Liver (tissue), 9 donors: ENCODE data around the gene CDH18. TPM values are rescaled to one million over a fixed set of nuclear protein-coding genes. Genes with fewer than 3 reads are reported as not detected.

ENCODE experiments used
- DNase-seq: peaks from one replicate; pipeline ENCODE4 v3.0.0-alpha.2; 2017; ENCODE audit warnings: low spot score
- H3K27ac ChIP-seq, 2 donors: one replicate each; pipeline ENCODE4 v1.7.0; 2013; ENCODE audit warnings: inconsistent platforms in 2 of 2, low read length in 2 of 2, control low read depth in 1 of 2, low read depth in 1 of 2, mild to moderate bottlenecking in 1 of 2
- H3K27me3 ChIP-seq, 4 donors: one replicate each; pipeline versions ENCODE4 v1.6.1 to v1.7.0; 2013; ENCODE audit warnings: low read length in 3 of 4, inconsistent platforms in 1 of 4, mild to moderate bottlenecking in 1 of 4, moderate library complexity in 1 of 4; ENCODE audit not compliant: control insufficient read depth in 4 of 4, insufficient read depth in 4 of 4
- H3K36me3 ChIP-seq, 4 donors: one replicate each; pipeline versions ENCODE4 v1.6.1 to v1.7.0; 2013; ENCODE audit warnings: low read length in 3 of 4, mild to moderate bottlenecking in 3 of 4, low read depth in 1 of 4, moderate library complexity in 1 of 4; ENCODE audit not compliant: control insufficient read depth in 4 of 4, insufficient read depth in 3 of 4
- H3K4me1 ChIP-seq, 4 donors: one replicate each; pipeline versions ENCODE4 v1.6.1 to v1.7.0; 2013; ENCODE audit warnings: low read length in 3 of 4, mild to moderate bottlenecking in 3 of 4, moderate library complexity in 1 of 4; ENCODE audit not compliant: control insufficient read depth in 4 of 4, insufficient read depth in 4 of 4
- H3K4me3 ChIP-seq, 3 donors: one replicate each; pipeline versions ENCODE4 v1.6.1 to v1.7.0; 2013; ENCODE audit warnings: low read length in 3 of 3, control low read depth in 1 of 3, low read depth in 1 of 3, mild to moderate bottlenecking in 1 of 3
- H3K9ac ChIP-seq, 2 donors: one replicate each; pipeline ENCODE4 v1.7.0; 2013; ENCODE audit warnings: low read length in 2 of 2, mild to moderate bottlenecking in 2 of 2, moderate library complexity in 2 of 2, control low read depth in 1 of 2, low read depth in 1 of 2
- H3K9me3 ChIP-seq, 4 donors: one replicate each; pipeline versions ENCODE4 v1.6.1 to v1.7.0; 2013; ENCODE audit warnings: low read length in 3 of 4; ENCODE audit not compliant: control insufficient read depth in 4 of 4
- ATF3 ChIP-seq: IDR thresholded peaks from 2 replicates; pipeline ENCODE4 v1.6.1; 2016; ENCODE audit warnings: antibody characterized with exemption
- CTCF ChIP-seq: fragments of 150-350 bp; IDR thresholded peaks from 2 replicates; pipeline ENCODE4 v1.5.1; 2017; ENCODE audit warnings: improper control_type of control experiment, low read depth, low read length; ENCODE audit not compliant: missing input control
- EGR1 ChIP-seq, 2 donors: IDR thresholded peaks; 2 replicates each; pipeline ENCODE4 v1.6.1; 2016 to 2018; ENCODE audit warnings: antibody characterized with exemption in 2 of 2, low read depth in 2 of 2
- FOXA1 ChIP-seq: IDR thresholded peaks from 2 replicates; pipeline ENCODE4 v1.6.1; 2016; ENCODE audit warnings: antibody characterized with exemption
- GABPA ChIP-seq, 2 donors: IDR thresholded peaks in 1 of 2; conservative IDR thresholded peaks in 1 of 2; 2 replicates each; pipeline ENCODE4 v1.6.1; 2016; ENCODE audit warnings: antibody characterized with exemption in 2 of 2, mild to moderate bottlenecking in 1 of 2, moderate library complexity in 1 of 2
- JUND ChIP-seq, 2 donors: IDR thresholded peaks; 2 replicates each; pipeline ENCODE4 v1.6.1; 2016; ENCODE audit warnings: antibody characterized with exemption in 2 of 2
- MAX ChIP-seq: IDR thresholded peaks from 2 replicates; pipeline ENCODE4 v1.6.1; 2016; ENCODE audit warnings: antibody characterized with exemption
- NR2F2 ChIP-seq: IDR thresholded peaks from 2 replicates; pipeline ENCODE4 v1.6.1; 2016; ENCODE audit warnings: antibody characterized with exemption
- REST ChIP-seq: IDR thresholded peaks from 2 replicates; pipeline ENCODE4 v1.6.1; 2016; ENCODE audit warnings: antibody characterized with exemption, mild to moderate bottlenecking
- SP1 ChIP-seq: IDR thresholded peaks from 2 replicates; pipeline ENCODE4 v1.6.1; 2018; ENCODE audit warnings: antibody characterized with exemption, mild to moderate bottlenecking
- TAF1 ChIP-seq: conservative IDR thresholded peaks from 2 replicates; pipeline ENCODE4 v1.6.1; 2016; ENCODE audit warnings: antibody characterized with exemption, mild to moderate bottlenecking
- ZBTB33 ChIP-seq: IDR thresholded peaks from 2 replicates; pipeline ENCODE4 v1.6.1; 2016; ENCODE audit warnings: antibody characterized with exemption
- WGBS: extraction: QIAGEN DNeasy Blood & Tissue Kit; methylation state at CpG from one replicate; pipeline ENCODE4 v1.1.7; 2013; 5-methylcytosine and 5-hydroxymethylcytosine counted together
- polyA plus RNA-seq, 2 donors: library from polyadenylated mRNA; stranded (reverse) in 1 of 2; unstranded in 1 of 2; fragments of 200-250 nt in 1 of 2; fragments of >200 nt in 1 of 2; fragmentation: Nextera tagmentation in 1 of 2; extraction: Ambion mirVana in 1 of 2; gene quantifications; one replicate each; pipeline versions ENCODE4 v1.2.1 to v1.2.3, GENCODE V29; 2013 to 2015
- total RNA-seq, 2 donors: library from RNA; depleted of rRNA; stranded (reverse); fragments of >200 nt; gene quantifications; one replicate each; pipeline ENCODE4 v1.2.3, GENCODE V29; 2014
- donor health status: healthy.
- donor health status: healthy.
- donor health status: healthy.
- donor health status: healthy.
- donor health status: healthy.

CDH18 gene
- total and polyA plus RNA-seq, 4 donors, result 0.19 TPM; not detected in 3

- H3K9ac ChIP-seq, result no peak overlapping the region
- no peak overlapping the region for H3K27ac ChIP-seq
- no peaks in the 10 kb centered on the region for H3K4me1 ChIP-seq
- no peaks in the 10 kb centered on the region for H3K36me3 ChIP-seq
- TF ChIP-seq ATF3 (no peak), FOXA1 (no peak), TAF1 (no peak), JUND (IDR thresholded peaks at IDR 0.05) (no peak)
- WGBS, result 46% methylated on average over 6 of the region's 6 CpGs
- H3K4me3 ChIP-seq, result no peak overlapping the region
- no peaks in the 10 kb centered on the region for H3K9me3 ChIP-seq
- no peak for DNase-seq
- H3K27me3 ChIP-seq, result no peaks in the 10 kb centered on the region
Observed at GRCh38 chr5:19771174-19771835, 216.7 kb downstream of the CDH18 start.

- Histone ChIP-seq H3K9me3 (no peaks in the 10 kb centered on the region), H3K4me1 (no peaks in the 10 kb centered on the region), H3K9ac (no peak overlapping the region), H3K27ac (no peak overlapping the region), H3K27me3 (no peaks in the 10 kb centered on the region), H3K36me3 (no peaks in the 10 kb centered on the region), H3K4me3 (no peak overlapping the region)
- DNase-seq, result no peak
- TF ChIP-seq EGR1 (IDR thresholded peaks at IDR 0.05; ENCODE audit: low read depth in 2 of 2) (no peak), FOXA1 (no peak), GABPA (IDR thresholded peaks at IDR 0.05 in 1 of 2, conservative IDR thresholded peaks at IDR 0.05 in 1 of 2) (no peak), ZBTB33 (no peak), SP1 (no peak), REST (no peak), MAX (no peak), NR2F2 (no peak), JUND (IDR thresholded peaks at IDR 0.05) (no peak), CTCF (no peak)
Observed at GRCh38 chr5:19770396-19770795, 217.6 kb downstream of the CDH18 start.
